ENCODE results near the gene BMP4.

DNA sequence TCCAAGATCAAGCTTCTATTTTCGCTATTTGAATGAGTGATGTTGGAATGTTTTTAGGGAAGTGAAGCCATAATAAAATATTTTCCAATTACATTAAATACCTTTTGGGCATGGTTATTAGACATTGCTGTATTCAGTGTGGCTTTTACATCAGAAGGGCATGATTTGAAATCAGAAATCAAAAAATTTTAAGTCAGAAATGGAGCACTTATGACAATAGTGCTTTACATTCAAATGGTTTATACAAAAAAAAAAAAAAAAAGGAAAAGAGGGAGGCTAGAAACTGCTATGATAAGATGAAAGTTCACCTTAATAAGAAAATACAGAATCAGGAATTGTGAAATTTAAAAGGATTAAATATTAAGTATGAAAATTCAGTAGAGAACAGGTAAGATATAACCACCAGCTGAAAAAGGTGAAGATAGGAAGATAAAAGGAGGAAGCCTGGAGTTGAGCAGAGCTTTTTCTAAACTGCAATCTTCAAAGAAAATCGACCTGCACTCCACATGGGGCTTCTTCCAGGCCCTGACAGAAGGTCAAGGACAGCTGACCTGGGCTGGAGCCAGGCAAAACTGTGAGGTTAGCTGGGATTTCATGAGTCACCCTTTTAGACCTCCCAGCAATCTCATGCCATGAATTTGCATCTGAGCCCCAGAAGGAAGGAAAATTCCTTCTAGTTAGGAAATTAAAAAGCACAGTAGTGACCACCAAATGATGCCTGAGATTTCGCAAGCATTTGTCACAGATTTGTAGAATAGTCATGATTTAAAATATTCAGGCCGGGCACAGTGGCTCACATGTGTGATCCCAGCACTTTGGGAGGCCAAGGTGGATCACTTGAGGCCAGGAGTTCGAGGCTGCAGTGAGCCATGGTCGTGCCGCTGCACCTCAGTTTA, 23.4 kb upstream of the BMP4 start:
- no peak for TF ChIP-seq POLR2AphosphoS5 (IDR thresholded peaks at IDR 0.05; ENCODE audit: insufficient read depth, low read depth, low read length)
- TF ChIP-seq, protein P1, sequence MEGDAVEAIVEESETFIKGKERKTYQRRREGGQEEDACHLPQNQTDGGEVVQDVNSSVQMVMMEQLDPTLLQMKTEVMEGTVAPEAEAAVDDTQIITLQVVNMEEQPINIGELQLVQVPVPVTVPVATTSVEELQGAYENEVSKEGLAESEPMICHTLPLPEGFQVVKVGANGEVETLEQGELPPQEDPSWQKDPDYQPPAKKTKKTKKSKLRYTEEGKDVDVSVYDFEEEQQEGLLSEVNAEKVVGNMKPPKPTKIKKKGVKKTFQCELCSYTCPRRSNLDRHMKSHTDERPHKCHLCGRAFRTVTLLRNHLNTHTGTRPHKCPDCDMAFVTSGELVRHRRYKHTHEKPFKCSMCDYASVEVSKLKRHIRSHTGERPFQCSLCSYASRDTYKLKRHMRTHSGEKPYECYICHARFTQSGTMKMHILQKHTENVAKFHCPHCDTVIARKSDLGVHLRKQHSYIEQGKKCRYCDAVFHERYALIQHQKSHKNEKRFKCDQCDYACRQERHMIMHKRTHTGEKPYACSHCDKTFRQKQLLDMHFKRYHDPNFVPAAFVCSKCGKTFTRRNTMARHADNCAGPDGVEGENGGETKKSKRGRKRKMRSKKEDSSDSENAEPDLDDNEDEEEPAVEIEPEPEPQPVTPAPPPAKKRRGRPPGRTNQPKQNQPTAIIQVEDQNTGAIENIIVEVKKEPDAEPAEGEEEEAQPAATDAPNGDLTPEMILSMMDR (IDR thresholded peaks at IDR 0.05; ENCODE audit: extremely low read depth in 1 of 2, insufficient read depth in 1 of 2, low read depth in 1 of 2, low read length in 2 of 2): no peak
- no peak for TF ChIP-seq POLR2A (IDR thresholded peaks at IDR 0.05; ENCODE audit: low read depth, low read length)
- TF ChIP-seq, protein P2, sequence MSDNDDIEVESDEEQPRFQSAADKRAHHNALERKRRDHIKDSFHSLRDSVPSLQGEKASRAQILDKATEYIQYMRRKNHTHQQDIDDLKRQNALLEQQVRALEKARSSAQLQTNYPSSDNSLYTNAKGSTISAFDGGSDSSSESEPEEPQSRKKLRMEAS (IDR thresholded peaks at IDR 0.05; ENCODE audit: insufficient read depth, insufficient read length): no peak
- TF ChIP-seq MYC (IDR thresholded peaks at IDR 0.05; ENCODE audit: low read depth, low read length): no peak
- TF ChIP-seq EZH2 (IDR thresholded peaks at IDR 0.05; ENCODE audit: borderline replicate concordance, low read depth, low read length, severe bottlenecking): no peak
- TF ChIP-seq JUN (IDR thresholded peaks at IDR 0.05; ENCODE audit: borderline replicate concordance, insufficient read depth, insufficient read length, low read depth): no peak
- TF ChIP-seq FOS (IDR thresholded peaks at IDR 0.05; ENCODE audit: borderline replicate concordance, insufficient read depth, low read length): no peak
- TF ChIP-seq GATA2 (IDR thresholded peaks at IDR 0.05; ENCODE audit: insufficient read depth, insufficient read length, low read depth, low read length): no peak
